OCI-LY7 (cell line): ENCODE measurements around the gene CELF4.

Experiments
- EZH2phosphoT487 ChIP-seq: fragments of 200-600 bp; sonication (generic); IDR thresholded peaks from 2 replicates; pipeline ENCODE4 v1.6.1; 2018; ENCODE audit warnings: low read depth, borderline replicate concordance, mild to moderate bottlenecking, mixed run types, antibody characterized with exemption, low read length, moderate library complexity, mixed read lengths
- TF ChIP-seq, protein P1 (sequence below): fragments of 200-600 bp; sonication (generic); conservative IDR thresholded peaks from 2 replicates; pipeline ENCODE4 v1.5.1; 2014; ENCODE audit warnings: mild to moderate bottlenecking, antibody characterized with exemption, low read length, moderate library complexity, mixed read lengths

DNA sequence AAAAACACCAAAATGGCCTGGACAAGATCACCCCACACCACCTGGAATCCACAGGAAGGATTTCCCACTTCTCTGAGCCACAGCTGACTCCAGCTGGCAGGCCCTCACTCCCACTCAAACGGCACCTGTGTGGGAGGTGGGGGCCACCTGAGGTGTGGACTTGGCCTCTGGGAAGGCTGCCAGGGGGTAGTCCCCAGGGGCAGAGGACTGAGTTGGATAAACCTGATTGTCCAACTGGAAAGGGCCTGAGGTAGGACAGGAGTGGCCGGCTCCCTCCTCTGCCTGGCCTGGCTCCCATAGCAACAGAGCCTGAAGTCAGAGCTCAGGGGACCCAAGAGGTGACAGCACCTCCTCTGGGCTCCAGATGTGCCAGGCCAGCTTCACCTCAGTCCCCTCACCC is 300.2 kb downstream of the CELF4 start:
- TF ChIP-seq, protein P1, sequence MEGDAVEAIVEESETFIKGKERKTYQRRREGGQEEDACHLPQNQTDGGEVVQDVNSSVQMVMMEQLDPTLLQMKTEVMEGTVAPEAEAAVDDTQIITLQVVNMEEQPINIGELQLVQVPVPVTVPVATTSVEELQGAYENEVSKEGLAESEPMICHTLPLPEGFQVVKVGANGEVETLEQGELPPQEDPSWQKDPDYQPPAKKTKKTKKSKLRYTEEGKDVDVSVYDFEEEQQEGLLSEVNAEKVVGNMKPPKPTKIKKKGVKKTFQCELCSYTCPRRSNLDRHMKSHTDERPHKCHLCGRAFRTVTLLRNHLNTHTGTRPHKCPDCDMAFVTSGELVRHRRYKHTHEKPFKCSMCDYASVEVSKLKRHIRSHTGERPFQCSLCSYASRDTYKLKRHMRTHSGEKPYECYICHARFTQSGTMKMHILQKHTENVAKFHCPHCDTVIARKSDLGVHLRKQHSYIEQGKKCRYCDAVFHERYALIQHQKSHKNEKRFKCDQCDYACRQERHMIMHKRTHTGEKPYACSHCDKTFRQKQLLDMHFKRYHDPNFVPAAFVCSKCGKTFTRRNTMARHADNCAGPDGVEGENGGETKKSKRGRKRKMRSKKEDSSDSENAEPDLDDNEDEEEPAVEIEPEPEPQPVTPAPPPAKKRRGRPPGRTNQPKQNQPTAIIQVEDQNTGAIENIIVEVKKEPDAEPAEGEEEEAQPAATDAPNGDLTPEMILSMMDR = no peak
- no peak for TF ChIP-seq EZH2phosphoT487
